ENCODE measurements around the gene TIGAR. TPM values are rescaled to one million over a fixed set of nuclear protein-coding genes. Genes with fewer than 3 reads are reported as not detected.
A peak's percentile ranks its signal among the peaks of the same experiment; 100 is the strongest.

TIGAR gene
- total RNA-seq, 1 experiment from 2014 or later: 27.5 TPM

DNA sequence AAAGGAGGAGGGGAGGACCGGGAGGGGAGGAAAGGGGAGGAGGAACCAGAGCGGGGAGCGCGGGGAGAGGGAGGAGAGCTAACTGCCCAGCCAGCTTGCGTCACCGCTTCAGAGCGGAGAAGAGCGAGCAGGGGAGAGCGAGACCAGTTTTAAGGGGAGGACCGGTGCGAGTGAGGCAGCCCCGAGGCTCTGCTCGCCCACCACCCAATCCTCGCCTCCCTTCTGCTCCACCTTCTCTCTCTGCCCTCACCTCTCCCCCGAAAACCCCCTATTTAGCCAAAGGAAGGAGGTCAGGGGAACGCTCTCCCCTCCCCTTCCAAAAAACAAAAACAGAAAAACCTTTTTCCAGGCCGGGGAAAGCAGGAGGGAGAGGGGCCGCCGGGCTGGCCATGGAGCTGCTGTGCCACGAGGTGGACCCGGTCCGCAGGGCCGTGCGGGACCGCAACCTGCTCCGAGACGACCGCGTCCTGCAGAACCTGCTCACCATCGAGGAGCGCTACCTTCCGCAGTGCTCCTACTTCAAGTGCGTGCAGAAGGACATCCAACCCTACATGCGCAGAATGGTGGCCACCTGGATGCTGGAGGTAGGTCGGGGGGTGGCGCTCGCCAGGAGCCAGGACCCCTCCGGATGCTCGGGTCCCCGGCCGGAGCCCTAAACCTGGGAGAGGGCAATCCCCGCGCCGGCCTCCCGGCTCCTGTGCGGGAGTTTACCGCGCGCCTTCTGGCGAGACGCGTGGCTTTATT lies 47.2 kb upstream of the TIGAR start, which contains the start of gene CCND2:
CCND2 (plus strand) TSS at position 111 of the 744 bp plus-strand sequence; CDS start at position 390, 279 bp downstream.
- H3K79me2 ChIP-seq (ENCODE audit: insufficient read depth, low read length): peaks cover 18% of the 10 kb centered on the region; the same call in 1 of the 2 replicates
- H2BK120ac ChIP-seq (ENCODE audit: low read depth, low read length, poor library complexity, severe bottlenecking): peak within 1 kb of the TSS; percentile 3
- H3K36me3 Mint-ChIP-seq (ENCODE audit: insufficient read depth in 1 of 3, low read depth in 3 of 3): peaks cover 28 to 33% (median 31%) of the 10 kb centered on the region in 3 experiments
- no peaks in the 10 kb centered on the region for H3K9me3 ChIP-seq (ENCODE audit: control insufficient read depth, low read depth, low read length)
- H2BK15ac ChIP-seq (ENCODE audit: low read depth, low read length): no peak within 1 kb of the TSS
- H4K20me1 ChIP-seq (ENCODE audit: control insufficient read depth, insufficient read depth, insufficient read length): peaks cover 4% of the 10 kb centered on the region
- H3K23ac ChIP-seq (ENCODE audit: insufficient read length, low read depth, low read length): no peak within 1 kb of the TSS
- no peak within 1 kb of the TSS for H2BK12ac ChIP-seq (ENCODE audit: insufficient read length, low read depth, low read length)
- peaks cover 55% of the 10 kb centered on the region for H3K27me3 Mint-ChIP-seq (ENCODE audit: low read depth)
- peak; percentile 96 for DNase-seq
- H3K18ac ChIP-seq (ENCODE audit: insufficient read length, low read depth, low read length): peak within 1 kb of the TSS; percentile 90
- H4K8ac ChIP-seq (replicated peaks; ENCODE audit: insufficient read length, low read depth, low read length): no peak within 1 kb of the TSS
- no peak within 1 kb of the TSS for H3T11ph ChIP-seq (ENCODE audit: low read length)
- H3K56ac ChIP-seq (ENCODE audit: insufficient read length, low read depth, low read length): no peak within 1 kb of the TSS
- no peaks in the 10 kb centered on the region; the same call in 1 of the 2 replicates for H3K27me3 ChIP-seq (ENCODE audit: insufficient read depth, low read length)
- no peak within 1 kb of the TSS for H2BK20ac ChIP-seq (ENCODE audit: low read depth, low read length, poor library complexity, severe bottlenecking)
- no CpG with 5 or more reads among the region's 52 CpGs for WGBS (ENCODE audit: extremely low coverage, insufficient read length, low lambda C conversion rate)
- peaks cover 38 to 44% of the 10 kb centered on the region in 2 experiments for H3K4me1 Mint-ChIP-seq
- peak within 1 kb of the TSS; percentile 77 for H3K4me2 ChIP-seq (ENCODE audit: insufficient read depth, insufficient read length, low read length)
- TF ChIP-seq, protein P1, sequence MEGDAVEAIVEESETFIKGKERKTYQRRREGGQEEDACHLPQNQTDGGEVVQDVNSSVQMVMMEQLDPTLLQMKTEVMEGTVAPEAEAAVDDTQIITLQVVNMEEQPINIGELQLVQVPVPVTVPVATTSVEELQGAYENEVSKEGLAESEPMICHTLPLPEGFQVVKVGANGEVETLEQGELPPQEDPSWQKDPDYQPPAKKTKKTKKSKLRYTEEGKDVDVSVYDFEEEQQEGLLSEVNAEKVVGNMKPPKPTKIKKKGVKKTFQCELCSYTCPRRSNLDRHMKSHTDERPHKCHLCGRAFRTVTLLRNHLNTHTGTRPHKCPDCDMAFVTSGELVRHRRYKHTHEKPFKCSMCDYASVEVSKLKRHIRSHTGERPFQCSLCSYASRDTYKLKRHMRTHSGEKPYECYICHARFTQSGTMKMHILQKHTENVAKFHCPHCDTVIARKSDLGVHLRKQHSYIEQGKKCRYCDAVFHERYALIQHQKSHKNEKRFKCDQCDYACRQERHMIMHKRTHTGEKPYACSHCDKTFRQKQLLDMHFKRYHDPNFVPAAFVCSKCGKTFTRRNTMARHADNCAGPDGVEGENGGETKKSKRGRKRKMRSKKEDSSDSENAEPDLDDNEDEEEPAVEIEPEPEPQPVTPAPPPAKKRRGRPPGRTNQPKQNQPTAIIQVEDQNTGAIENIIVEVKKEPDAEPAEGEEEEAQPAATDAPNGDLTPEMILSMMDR (conservative IDR thresholded peaks at IDR 0.05): no peak
- peak within 1 kb of the TSS; percentile 89 to 98 (median 95) for H3K27ac Mint-ChIP-seq
- peak within 1 kb of the TSS; percentile 3 for H2BK5ac ChIP-seq (ENCODE audit: insufficient read length, low read length)
- no peak within 1 kb of the TSS for H4K5ac ChIP-seq (ENCODE audit: insufficient read length, low read depth, low read length)
- peaks cover 2% of the 10 kb centered on the region for H3K79me1 ChIP-seq (ENCODE audit: insufficient read depth, low read depth, low read length, poor library complexity, severe bottlenecking)
- H3K4ac ChIP-seq (ENCODE audit: low read depth, low read length): no peak within 1 kb of the TSS
- peaks cover 6% of the 10 kb centered on the region; the same call in 1 of the 2 replicates for H3K4me1 ChIP-seq (ENCODE audit: insufficient read depth, low read length)
- no peak within 1 kb of the TSS for H2AK5ac ChIP-seq (ENCODE audit: insufficient read length, low read length)
- H2AFZ ChIP-seq (ENCODE audit: low read length): no peak within 1 kb of the TSS
- H3K14ac ChIP-seq (ENCODE audit: insufficient read depth, low read length): peak within 1 kb of the TSS; percentile 92
- no peak within 1 kb of the TSS for H3K27ac ChIP-seq (ENCODE audit: insufficient read length, low read depth, low read length)
- H4K91ac ChIP-seq (ENCODE audit: insufficient read length, low read depth, low read length): no peak within 1 kb of the TSS
- peaks cover 55% of the 10 kb centered on the region for H3K23me2 ChIP-seq (ENCODE audit: insufficient read length, low read depth, low read length, poor library complexity, severe bottlenecking)
- peak within 1 kb of the TSS; percentile 83 for H3K9ac ChIP-seq (ENCODE audit: extremely low read depth, insufficient read length, low read length)
- H3K9me3 Mint-ChIP-seq: peaks cover 2 to 3% of the 10 kb centered on the region in 2 experiments; a peak in 3 of 5 replicates
- peak within 1 kb of the TSS; percentile 88 to 98 for H3K4me3 Mint-ChIP-seq
